ENCODE results near the gene TRANK1.

The TRANK1 gene

DNA sequence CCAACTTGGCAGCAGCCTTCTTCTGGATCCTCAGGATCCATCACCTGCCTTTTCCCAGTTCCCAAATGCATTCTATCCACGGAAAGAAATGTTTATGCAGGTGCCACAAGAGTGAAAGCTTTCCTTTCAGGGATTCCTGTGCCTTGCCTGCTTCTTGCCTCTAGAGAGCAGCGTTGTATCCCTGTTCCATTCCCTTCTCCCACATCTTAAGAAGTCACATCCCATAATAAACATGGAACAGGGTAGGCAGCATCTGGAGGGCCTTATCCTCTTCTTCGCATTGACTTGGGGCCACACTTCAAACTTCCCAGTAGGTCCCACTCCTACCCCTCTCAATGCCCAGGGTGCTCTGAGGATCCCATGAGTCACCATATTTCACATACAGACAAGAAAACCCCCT, 107.8 kb downstream of the TRANK1 start:
- no peak for DNase-seq

- no peak for DNase-seq
These were observed 111.6 kb downstream of the TRANK1 start for GRCh38 chr3:36833160-36833814.

- DNase-seq = no peak
These were observed 112.4 kb downstream of the TRANK1 start for GRCh38 chr3:36832406-36832805.

- no peak for DNase-seq
These were observed 117.7 kb downstream of the TRANK1 start for GRCh38 chr3:36827133-36827532.

DNA sequence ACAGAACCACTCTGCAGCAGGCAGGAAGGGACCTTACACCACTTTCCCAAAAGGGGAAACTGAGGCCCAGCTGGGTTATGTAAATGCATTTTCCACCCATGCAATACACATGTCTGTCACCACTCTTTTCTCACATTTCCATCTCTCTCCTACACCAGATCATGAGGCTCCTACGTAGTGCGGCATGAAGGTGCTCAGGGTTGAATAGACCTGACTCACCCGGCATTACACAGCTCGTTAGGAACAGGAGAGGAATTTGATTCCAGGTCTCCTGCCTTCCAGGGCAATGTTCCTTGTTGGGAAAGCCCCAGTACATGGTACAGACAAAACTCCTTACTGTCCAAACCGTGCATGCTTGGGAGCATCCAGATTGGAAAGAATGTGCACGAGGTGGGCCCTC, 118.6 kb downstream of the TRANK1 start:
- DNase-seq = no peak

DNA sequence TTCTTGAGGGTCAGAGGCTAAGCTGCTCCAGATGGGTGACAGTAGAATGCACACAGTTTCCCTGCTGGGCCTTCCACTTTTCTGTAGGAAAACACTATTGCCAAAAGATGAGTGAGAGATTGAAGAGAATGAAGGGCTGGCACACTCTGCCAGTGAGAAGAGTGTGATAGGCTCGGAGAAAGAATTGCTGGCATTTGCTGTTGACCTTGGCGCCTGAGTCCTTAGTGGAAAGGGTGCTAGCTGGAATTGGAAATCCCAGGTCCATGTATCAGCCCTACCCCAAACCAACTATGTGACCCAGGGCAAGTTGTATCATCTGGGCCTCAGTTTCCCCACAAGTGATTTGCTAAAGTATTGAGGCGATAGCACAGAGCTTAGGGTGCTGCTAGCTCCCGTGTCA, 120.4 kb downstream of the TRANK1 start:
- DNase-seq = no peak

DNA sequence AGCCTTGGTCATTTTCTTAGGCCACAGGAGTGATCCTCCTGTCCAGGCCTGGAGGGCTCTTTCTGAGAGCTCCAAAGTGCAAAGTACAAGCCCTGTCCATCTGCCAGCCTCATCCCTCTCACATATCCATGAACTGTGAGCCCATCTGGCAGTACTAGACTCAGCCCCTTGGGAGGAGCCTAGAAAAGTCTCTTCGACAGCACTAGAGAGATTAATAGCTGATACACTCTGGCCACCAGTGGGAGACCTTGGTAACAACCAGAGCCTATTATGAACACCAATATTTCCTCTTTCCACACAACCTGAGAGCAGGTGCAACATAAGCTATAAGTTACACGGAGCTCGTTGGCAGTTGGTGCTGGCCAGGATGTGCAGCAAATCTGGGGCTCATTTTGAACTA, 121.0 kb downstream of the TRANK1 start:
- DNase-seq = no peak

DNA sequence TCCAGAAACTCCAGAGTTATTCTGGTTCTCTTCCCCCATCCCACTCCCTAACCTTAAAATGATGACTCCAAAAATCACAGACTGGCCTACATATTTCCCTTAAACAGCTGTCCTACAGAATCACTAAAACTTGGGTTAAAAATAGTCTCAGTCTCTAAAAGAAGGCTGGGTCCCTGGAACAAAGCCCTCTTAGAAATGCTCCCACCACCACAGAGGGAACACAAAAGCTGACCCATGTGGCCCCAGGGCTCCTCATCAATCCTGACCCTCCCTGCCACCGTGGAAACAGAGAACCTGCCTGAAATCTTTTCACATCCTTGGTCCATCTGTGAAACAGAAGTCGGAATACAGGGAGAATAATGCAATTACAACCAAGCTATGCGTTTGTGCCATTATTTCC, 124.8 kb downstream of the TRANK1 start:
- no peak for DNase-seq

DNA sequence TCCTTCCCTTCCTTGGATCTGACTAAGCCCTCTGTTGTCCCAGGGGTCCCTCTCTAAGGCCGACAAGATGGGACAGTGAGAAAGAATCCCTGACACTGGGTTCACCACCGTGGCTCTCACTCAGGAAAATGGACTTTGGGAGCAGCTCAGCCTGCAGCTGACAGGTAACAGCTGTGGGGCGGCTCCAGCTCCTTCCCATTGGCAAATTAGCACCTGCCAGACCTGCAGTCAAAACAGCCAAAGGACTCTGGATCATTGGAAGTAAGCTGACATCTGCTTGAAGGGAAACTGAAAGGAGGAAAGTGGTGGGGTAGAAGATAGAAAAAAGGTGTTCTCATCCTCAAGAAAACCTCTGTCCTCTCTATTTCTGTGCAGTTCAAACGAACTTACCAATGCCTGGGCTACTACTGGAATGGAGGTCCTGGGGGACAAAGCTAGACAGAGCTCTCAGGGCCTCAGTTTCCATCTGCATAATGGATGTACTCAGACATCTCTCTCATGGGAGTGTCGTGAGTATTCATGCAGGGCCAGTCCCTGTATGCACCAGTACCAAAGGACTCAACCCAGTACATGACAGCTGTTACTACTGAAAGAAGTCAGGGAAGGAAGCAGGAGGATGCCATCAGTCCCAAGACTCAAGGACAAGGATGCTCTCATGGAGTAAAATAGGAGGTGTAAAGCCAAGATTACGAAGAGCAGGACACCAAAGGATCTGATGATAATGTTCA, 126.9 kb downstream of the TRANK1 start:
- no peak for DNase-seq

DNA sequence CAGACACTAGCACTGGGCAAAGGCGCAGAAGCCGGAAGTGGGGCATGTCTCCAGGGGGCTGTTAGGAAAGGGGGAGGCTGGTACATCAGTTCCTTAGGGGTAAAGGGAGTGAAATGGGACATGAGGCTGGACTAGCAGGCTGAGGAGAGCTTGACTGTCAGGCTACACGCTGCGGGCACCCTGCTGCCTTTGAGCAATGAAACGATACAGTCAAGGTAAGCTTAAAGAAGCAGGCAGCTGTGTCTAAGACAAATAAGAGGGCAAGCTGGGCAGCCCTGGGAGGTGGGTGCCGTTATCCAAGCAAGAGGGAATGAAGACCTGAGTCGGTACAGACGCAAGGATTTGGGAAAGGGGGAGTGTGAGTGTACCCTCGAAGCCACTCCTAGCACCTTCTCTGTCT, 129.5 kb downstream of the TRANK1 start:
- DNase-seq = no peak

GRCh38 chr3:36814776-36815175, 130.1 kb downstream of the TRANK1 start:
- no peak for DNase-seq

DNA sequence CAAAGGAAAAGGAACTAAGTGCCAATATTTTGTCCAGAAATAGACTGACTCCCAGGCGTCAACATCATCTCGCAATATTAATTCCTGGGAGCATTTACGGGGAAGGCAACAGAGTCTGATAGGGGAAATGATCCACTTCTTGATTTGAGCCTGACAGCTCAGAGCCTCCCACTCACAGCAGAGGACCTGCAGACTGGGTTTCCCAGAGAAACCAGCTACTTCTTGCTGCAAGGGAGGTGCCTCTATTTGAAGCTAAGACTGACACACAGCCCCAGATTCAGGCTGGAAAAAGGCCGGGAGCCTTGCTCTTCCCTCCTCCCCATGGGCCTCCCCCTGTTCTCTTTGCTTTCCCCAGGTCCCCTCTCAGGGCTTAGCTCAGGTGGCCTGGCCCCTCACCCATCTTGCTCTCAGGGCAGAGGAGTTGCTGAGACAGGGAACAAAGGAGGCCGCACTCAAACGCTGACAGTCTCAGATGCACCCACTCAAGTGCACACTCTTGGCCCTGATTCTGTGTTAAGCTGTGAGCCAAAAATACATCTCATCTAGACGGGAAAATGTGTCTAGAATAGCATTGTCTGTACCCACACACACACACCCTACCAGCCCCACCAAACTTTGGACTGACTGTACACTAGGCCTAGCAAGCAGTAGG, 130.7 kb downstream of the TRANK1 start:
- DNase-seq = no peak

- DNase-seq = no peak
These were observed 131.5 kb downstream of the TRANK1 start for GRCh38 chr3:36813305-36813704.

- DNase-seq = no peak
These were observed 132.6 kb downstream of the TRANK1 start for GRCh38 chr3:36812240-36812639.

DNA sequence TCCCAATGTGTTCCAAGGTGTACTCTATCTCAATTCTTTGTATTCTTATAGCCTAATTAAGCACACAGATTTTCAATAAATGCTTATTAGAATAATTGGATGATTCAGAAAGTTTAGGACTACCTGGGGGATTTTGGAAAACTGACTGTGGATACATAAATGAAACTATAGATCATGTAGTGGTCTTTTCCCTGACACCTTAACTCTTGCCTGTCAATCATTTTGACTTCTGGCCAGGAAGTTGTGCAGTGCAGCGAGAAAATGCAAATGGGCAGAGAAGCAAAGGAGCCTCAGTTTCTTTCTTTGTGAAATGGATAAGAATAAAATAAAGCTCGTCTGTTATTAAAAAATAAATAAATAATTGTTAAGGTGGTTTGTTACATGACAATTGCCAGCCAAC, 133.1 kb downstream of the TRANK1 start:
- DNase-seq = no peak

DNA sequence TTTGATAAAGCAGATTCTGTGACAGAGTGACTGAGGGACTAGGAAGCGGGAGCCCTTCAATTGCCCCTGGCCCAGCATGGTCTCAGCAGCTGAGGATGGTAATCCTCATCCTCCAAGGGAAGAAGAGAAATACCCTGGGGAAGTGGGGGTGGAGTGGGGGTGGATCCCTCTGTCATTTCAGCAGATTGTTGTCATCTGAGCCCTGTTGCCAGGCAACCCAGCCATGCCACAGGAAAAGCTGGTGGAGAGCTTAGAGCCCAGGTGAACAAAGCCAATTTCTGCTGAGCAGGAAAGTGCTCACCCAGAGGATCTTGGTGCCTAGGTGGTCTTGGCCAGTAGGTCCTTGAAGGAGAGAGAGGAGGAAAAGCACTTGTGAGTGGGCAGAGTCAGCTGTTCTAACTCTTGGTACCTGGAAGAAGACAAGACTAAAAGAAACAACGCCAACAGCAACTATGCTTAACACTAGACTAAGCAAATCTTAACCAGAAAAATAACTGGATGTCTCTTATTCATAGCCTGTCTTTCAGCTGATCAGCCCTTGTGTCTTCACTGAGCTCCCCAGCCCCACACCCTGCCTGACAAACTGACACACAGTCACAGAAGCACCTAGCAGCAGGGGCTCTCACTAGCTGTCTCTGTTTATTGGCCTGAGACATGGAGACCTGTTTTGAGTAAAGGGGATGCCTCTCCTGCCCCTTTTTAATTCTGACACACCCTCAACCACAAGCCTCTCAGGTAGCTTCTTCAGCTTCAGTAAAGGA, 140.4 kb downstream of the TRANK1 start:
- no peak for DNase-seq

GRCh38 chr3:36803091-36803791, 141.6 kb downstream of the TRANK1 start:
- no peak for DNase-seq

- no peak for DNase-seq
These were observed 144.2 kb downstream of the TRANK1 start for GRCh38 chr3:36800533-36801116.

DNA sequence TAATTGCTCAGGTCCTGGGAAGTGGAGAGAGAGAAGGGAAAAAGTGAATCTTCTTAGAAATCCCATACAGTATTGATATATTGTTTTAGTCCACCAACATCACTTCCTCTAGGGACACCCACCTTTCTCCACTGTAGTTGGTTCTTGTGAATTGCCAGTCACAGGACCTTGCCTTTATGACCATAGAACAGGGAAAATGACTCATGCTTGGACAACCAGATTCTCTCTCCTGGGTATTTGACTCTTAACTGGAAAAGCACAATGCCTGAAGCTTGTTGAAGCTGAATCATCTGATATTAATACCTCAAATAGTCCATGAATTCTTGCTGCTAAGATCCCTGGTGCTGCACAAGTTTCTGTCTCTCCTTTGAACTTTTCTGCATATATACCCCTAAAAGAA, 148.0 kb downstream of the TRANK1 start:
- DNase-seq = no peak

GRCh38 chr3:36796161-36796560, 148.7 kb downstream of the TRANK1 start:
- DNase-seq = no peak

DNA sequence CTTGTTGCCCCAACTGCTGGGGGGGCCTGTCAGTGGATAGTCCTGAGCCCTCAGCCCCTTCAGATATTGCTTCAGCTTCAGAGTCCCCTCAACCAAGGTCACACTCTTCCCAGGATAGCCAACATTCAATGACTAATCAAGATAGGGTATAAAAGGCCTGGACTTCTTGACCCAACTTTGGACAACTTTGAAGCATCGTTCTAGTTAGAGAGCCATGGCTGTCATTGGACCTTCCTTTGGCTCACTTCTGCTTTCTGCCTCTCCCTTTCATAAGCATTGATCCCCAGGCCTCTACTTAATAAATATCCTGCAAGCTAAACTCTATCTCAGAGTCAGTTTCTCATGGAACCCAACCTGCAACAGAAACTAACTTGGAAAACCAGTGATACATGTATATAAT, 149.2 kb downstream of the TRANK1 start:
- DNase-seq = no peak

DNA sequence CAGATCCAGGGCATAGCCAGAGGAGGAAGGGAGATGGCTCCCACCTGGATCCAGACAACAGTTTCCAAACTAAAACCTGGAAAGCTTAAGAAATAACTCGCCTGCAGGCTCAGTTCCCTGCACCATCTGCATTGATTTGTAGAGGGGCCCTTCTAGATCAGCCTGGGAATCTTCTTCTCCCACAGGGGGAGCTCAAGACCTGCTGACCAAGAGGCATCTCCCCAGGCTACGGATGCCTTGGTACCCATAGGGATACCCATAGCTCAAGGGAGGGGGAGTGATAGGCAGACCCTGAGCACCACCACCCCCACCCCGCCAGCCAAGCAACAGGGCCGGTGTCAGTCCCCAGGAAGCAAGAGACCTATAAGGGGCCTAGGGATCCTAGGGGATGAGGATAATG, 152.5 kb downstream of the TRANK1 start:
- DNase-seq = no peak

DNA sequence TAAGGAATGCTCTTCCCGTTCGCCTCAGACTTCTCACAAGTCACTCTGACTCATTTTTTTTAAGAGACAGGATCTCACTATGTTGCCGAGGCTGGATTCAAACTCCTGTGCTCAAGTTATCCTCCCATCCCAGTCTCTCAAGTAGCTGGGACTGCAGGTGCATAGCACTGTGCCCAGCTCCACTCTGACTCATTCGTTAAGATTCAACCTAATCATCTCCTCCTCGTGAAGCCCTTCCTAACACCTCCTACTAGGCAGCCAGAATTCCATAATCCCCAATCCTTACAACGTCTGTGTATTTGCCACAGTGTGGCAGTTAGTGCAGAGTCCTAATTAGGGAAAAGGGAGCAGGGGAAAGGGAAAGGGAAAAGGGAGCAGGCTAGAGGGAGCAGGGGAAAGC, 154.1 kb downstream of the TRANK1 start:
- no peak for DNase-seq
